GM11168 (cell line): ENCODE measurements around the gene NPR2.

Source experiments
- in situ Hi-C: fragments of 300-500 bp; cut with MboI; formaldehyde crosslinking; loops from one replicate; pipeline ENCODE4 v1.12.0; 2022; ENCODE audit warnings: low sequenced_read_pairs; ENCODE audit not compliant: unreplicated experiment

The NPR2 gene

DNA sequence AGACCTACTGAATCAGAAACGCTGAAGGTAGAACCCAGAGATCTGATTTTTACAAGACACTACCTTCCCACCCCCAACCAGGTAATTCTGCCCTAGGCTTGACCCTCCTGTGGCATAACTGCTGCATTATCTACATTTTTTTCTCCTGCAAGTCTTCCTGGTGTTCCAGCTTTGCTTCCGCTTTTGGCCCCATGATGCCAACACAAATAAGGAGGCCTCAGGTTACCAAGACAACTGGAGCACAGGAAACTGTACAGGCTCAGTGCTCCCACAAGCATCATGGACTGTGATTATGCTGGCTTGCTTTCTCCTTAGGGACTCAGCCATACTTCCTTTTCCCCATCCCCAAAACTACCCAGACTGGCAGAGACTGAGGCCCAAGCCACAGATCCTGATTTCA lies 30.7 kb upstream of the NPR2 start:
- in situ Hi-C loops, result no loop called here

DNA sequence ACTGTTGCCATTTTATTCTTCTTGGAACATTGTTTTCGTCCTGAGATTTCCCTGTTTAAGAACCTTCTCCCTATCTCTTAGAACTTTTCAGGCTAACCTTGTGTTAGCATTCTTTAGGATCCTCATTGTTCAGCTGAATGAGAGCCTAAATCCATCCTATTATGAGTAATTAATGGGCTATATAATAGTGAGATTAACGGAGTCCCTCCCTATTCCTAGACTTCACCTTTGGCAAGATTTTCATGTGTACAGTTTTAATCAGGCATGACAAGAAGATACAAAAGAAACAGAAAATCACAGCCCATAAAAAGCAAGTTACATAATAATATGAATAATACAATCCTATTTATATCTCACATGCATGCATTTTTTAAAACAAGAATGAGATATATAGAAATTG lies 28.2 kb upstream of the NPR2 start:
- in situ Hi-C loops, result no loop called here

DNA sequence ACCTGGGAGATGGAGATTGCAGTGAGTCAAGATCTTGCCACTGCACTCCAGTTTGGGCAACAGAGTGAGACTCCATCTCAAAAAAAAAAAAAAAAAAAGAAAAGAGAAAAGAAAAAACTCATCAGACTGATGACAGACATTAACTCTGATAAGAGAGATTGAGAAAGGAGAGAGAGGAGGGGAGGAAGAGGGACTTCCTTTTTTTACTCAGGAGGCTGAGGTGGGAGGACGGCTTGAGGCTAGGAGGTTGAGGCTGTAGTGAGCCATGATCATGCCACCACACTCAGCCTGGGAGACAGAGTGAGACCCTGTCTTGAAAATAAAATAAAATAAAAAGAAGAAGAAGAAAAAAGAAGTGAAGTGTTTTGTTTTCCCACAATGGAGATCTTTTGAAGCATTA lies 27.6 kb upstream of the NPR2 start:
- in situ Hi-C loops, result no loop called here

DNA sequence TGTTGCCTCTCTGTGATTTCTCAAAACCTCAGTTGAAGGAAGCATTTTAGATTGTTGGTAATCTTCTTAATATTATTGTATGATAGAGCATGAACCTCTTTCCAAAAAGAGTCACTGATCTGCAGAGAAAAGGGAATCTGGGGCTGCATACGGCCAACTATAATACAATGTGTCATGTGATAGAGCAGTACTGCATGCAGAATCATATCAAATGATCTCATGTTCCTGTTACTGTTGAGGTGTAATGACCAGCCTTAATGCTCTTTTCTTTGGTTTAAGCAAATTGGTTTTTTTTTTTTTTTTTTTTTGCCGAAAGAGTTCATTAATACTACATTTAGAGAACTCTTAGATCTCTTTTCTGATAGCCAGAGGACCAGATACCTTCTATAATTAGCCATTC lies 24.4 kb upstream of the NPR2 start:
- in situ Hi-C loops, result no loop called here

DNA sequence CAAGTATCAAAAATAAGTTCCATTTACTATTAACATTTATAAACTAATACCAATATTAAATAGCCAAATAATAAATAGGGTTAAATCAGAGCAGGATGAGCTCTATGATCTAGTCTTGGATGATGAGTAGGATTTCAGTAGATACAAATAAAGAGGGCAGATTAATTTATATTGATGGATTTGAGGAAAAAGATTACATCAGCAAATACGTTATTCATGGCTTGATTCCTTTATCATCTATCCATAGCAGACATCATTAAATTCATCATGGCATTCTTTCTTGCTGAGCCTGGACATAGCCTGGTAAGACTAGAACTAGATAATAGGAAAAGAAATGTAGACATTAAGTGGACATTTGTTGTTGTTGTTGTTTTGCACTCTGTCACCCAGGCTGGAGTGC lies 23.9 kb upstream of the NPR2 start:
- in situ Hi-C loops, result no loop called here

DNA sequence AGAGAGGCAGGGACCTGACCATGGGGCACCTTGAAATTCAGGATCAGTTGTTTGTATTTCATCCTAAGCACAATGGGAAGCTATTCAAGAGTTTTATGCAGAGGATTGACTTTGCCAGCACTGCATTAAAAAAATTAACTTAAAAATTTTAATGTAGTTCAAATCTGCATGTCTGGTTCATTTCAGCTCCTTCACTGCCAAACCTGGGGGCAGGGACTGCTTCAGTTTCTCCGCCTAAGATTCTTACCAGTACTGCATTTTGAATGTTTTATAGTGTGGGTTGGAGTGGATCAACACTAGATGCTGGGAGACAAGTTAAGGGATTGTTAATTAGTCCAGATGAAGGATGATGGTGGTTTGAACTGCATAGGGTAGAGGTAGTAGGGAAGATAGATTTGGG lies 21.6 kb upstream of the NPR2 start:
- in situ Hi-C loops, result no loop called here

DNA sequence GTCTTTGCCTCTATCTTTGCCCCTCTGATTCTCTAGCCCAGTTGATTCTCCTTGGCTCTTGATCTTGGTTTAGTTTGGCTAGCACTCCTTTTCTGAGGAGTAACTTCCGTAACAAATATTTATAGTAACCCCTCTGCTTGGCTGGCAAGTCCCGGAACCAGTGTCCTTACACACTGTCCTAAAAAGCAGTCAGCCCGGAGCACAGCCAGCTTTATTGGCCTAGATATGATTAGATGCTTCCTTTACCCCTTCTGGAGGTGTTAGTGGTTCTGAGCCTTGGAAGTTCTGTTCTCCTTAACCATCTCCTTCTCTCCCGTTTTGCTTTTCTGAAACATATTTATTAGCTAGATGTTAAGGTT lies 20.3 kb upstream of the NPR2 start:
- in situ Hi-C loops, result no loop called here

DNA sequence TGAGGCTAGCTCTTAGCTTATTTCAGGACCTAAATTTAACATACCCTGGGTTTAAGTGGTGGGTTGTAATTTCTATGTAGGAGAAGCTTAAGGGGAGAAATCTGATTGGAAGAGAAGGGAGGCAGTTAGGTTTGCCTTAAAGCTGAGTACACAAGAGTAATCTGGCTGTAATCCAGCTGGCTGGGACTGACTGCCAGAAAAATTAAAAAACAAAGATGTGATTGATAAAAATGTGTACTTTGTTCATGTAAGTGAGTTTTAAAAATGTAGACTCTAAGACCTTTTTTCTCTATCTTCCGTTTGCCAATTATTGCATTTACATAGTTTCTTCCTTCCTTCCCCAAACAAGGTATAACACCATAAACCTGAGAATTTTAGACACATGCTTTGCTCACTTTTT lies 19.9 kb upstream of the NPR2 start:
- in situ Hi-C loops, result no loop called here

DNA sequence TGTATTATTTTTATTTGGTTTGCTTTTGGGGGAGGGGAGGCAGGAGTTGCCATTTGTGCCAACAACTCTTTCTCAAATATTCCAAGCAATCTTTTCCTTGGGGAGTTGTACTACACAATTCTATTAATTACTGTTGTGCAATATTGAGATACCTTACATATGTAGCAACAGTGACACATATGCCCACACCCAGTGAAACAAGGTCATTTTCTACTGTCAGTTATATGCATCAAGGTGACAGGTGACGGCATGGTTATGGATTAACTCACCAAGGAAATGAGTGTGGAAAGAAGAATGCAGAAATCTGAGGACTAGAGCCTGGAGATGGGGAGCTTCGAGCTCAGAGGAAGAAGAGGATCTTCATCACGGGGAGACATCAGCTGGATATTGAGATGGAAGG lies 19.4 kb upstream of the NPR2 start:
- in situ Hi-C loops, result no loop called here

DNA sequence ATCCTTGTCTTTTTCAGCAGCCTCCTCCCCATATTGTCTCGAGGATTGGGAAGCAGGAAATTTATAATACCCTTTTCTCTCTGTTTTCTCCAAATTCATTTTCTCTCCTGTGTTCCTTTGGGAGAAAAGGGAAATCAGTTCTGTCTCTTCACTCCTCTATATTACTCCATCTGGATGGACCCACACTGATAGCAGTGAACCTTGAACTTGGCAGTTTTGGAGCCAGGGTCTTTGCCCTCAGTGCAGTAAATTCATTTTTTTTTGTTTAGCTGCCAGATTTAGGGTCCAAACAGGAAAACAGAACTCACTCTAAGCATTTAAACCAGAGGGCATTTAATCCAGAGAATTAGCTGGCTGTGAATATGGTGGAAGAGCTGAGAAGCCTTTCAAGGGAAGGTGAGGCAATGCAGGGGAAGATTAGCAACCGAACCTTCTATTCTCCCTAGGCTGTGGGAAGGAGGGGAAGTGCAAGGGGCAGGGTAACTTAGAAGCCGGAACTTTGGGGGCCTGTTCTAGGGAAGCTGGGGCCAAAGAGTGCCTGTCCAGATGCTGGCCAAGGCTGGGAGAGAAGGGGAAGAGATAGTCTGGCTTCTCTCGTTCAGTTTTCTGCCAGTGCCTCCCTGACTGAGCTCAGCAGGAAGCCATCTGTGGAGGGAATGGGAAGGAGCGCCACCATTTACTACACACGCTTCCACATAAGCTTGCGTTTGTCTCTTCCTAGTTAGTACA lies 16.3 kb upstream of the NPR2 start:
- in situ Hi-C loops, result no loop called here

DNA sequence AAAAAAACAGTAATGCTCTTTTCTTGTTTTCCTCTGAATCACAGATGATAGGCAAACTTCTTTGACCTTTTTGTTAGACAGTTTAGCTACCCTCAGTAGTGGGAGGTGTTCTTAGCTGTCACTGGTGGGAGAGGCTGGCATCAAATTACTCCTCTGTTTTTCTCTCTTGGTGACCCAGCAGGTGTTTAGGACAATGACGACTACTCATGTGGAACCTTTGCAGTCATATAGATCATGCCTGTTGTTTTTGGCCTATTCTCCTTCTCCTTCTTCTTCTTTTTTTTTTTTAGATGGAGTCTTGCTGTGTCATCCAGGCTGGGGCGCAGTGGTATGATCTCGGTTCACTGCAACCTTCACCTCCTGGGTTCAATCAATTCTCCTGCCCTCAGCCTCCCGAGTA lies 15.4 kb upstream of the NPR2 start:
- in situ Hi-C loops, result no loop called here

DNA sequence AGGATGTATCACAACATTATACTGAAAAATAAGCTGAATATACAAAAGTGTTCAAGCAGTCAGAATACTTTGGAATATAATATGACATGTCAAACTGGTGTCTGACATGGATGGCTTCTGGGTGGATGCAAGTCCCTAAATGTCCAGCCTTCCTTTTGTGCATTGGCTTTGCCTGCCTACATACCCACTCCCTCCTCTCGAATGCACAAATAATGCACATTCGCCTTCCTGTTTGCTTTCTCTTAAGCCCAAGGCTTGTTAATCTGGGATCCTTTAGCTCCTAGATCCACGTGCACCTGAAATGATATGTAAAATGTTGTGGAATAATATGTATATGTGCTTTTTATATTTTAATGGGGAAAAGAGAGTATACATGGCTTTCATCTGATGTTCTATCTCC lies 12.9 kb upstream of the NPR2 start:
- in situ Hi-C loops, result no loop called here

DNA sequence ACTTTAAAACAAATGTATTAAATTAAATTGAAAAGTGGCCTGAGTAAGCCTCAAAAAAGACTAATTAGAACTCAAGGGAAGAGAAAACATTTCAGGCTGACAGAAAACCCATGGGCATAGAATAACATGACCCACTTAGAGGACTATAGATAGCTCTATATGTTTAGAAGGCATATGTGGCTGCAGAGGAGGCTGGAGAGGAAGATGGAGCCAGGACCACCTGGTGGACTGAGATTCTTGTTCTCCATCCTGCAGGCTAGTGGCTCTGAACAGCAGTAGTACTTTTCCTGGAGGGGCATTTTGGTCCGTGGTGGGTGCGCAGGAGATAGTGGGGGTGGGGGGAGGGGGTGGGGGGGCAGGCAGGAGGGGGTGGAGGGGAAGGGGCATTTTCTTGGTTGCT lies 10.3 kb upstream of the NPR2 start:
- in situ Hi-C loops, result no loop called here

DNA sequence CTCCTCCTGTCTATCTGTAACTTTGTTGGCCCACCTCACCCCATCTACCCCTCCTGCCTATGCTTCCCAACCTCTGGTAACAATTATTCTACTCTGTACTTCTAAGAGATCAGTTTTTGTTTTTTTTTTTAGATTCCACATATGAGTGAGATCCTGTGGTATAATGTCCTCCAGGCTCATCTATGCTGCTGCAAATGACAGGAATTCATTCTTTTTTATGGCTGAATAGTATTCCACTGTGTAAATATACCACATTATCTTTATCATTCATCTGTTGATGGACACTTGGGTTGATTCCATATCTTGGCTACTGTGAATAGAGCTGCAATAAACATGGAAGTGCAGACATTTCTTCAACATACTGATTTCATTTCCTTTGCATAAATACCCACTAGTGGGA lies 8.0 kb upstream of the NPR2 start:
- in situ Hi-C loops, result no loop called here

DNA sequence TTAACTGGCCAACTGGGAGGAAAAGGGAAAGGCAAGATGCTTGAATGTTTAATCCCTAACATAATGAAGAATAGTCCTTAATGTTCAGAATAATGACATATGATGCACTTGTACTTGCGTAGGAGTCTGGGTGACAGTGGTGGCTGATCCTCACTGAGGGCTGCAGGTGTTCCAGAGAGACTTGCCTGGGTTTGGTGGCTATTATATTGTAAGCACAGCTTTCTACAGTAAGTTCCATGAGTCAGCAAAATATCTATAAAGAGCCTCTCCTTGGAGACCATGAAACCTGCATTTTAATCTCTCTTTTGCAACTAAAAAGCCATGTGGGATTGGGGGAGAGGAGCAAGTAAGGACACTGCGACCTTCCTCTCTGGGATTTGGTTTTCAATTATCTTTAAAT lies 1.9 kb upstream of the NPR2 start:
- in situ Hi-C loops, result loop anchor here (5.0 kb wide), 1 partner anchor 93 kb away; no protein-coding TSS in a partner anchor

DNA sequence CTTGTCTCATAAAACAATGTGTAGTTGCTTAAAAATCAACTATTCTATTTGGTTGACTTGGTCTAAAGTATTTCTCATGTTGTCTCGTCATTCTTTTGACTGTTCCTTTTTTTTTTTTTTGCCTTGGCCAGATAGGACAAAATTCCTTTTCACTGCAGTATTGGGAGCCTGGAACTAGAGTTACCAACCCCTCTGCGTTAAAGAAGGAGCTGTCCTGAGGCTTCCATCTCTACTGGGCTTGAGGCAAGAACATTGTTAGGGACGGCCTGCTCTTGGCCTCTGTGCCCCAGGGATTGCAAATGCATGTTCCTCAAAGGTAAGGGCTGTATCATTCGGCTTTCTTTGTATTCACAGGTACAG lies 1.4 kb upstream of the NPR2 start:
- in situ Hi-C loops, result no loop called here

DNA sequence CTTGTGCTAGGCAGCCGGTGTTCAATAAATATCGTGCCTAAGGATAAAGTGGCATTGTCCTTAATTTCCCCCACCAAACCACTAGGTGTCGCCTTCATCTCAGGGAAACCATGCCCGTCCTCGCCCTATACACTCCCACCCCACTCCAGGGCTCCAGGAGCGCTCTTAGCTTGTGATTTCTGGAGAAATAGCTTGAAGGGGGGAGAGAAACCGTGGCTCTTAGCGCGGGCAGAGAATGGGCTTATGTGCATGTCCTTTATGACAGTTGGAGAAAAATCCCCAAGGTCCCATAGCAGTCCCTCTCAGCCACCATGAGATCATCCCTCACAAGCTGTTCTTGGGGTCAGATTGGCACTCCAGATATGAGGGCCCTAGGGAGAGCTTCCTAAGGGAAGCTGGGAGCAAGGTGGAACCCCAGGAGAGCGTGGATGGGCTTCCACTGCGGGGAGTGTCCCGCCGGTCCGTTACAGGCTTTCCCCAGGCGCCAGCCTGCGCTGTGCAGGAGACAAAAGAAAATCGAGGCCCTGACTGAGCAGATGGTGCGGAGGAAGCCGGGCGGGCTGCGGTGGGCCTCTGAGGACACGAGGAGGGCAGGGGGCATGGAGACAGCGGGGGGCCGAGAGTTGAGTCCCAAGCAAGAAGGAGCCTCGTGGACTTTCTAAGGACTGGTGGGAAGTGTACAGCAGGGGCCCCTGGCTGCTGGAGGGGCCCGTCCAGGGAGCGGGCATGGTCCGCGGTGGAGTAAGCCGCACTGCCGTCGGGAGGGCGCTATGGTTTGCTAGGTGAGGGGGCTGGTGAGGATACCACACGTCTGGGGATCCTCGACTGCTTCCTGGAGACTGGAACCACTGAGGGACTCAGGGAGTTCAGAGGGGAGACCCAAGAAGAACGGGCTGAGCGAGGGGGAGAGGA lies 750 bp upstream of the NPR2 start:
- in situ Hi-C loops, result no loop called here

DNA sequence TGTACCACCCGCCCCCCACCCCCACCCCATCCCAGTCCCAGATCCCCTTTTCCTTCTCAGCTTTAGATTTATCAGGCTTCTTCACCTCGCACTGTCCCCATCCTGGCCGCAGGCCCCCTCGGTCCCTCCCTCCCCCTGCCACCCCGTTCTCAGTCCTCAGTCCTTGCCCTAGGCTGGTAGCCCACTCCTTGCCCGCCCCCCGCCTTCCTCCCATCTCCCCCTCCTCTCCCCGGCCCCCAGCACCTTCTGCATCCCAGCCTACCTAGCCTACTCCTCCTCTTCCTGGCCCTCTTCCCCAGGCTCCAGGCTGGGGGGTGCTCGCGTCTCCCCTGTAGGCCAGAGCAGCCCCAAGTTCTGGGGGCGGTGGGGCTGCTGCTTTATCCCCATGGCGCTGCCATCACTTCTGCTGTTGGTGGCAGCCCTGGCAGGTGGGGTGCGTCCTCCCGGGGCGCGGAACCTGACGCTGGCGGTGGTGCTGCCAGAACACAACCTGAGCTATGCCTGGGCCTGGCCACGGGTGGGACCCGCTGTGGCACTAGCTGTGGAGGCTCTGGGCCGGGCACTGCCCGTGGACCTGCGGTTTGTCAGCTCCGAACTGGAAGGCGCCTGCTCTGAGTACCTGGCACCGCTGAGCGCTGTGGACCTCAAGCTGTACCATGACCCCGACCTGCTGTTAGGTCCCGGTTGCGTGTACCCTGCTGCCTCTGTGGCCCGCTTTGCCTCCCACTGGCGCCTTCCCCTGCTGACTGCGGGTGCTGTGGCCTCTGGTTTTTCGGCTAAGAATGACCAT lies 828 bp downstream of the NPR2 start:
- in situ Hi-C loops, result no loop called here

DNA sequence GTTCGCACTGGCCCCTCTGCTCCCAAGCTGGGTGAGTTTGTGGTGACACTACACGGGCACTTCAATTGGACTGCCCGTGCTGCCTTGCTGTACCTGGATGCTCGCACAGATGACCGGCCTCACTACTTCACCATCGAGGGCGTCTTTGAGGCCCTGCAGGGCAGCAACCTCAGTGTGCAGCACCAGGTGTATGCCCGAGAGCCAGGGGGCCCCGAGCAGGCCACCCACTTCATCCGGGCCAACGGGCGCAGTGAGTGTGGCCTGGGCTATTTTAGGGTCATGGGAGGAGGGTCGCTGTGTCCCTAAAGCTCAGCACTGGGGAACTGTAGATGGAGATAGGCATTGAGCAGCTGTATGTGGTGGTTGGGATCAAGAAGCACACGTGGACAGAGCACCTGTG lies 1.4 kb downstream of the NPR2 start:
- in situ Hi-C loops, result no loop called here

DNA sequence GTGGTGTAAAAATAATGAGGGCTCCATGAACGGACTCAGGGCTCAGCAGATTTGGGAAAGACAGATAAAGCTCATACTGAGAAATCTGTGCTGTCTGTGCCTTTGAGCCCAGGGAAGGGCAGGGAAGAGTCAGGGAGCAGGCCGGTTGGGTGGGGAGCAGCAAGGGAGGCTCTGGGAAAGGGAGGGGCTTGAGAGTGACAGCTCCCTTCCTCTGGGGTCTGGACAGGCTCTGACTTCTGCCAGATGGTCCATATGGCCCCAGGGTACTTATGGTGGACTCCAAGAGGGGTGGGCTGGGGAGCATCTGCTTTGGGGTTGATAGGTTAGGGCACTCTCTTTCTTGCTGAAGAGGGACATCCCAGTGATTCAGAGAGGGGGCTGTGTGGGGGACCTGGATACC lies 2.1 kb downstream of the NPR2 start:
- in situ Hi-C loops, result no loop called here

DNA sequence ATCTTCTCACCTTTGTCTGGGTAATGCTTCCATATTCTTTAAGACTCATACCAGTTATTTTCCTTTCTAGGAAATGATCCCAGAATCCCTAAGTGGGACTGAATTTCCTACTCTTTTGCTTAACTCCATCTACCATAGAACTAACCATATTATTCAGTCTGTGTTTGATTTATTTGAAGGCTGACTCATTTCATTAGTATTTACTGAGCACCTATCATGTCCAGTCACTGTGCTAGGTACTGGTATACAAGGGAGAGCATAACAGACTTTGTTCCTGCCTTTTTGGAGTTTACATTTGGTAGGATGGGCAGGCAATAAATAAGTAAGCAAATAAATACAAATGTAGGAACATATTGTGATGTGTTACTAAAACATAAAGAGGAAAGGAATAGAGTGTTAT lies 4.3 kb downstream of the NPR2 start:
- in situ Hi-C loops, result no loop called here
